Fibroblast of peridontal ligament (primary cell): ENCODE data around the gene MAGEA10.
"Not testable (repeated sequence)": the region's sequence is repeated elsewhere in the genome, so short reads cannot be mapped to it uniquely, and the experiment has no call there.

Source experiments
- DNase-seq: peaks from one replicate; pipeline ENCODE4 v3.0.0-alpha.2; 2010; ENCODE audit errors: extremely low read depth

Gene MAGEA10

DNA sequence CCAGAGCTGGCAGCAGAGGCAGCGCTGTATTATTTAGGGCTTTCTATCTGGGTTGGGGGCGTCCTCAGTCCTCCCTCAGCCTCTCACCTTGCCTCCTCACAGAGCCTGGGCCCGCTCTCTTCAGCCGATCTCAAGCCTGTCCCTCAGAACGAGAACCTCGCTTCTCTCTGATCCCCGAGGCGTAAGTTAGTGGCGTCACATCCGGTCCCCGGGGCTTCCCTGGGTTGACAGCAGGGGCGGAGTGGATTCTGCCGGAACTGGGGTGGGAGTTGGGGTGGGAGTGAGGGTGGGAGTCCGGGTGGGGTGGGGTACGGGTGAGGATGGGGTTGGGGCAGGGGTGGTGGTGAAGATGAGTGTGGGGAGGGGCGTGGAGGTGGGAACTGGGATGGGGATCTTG is at the start of gene MAGEA10:
Gene MAGEA10, minus strand, starts transcription at position 190 of the 397 bp plus-strand sequence. CDS start 2,957 bp downstream, outside the sequence.
- no peak for DNase-seq

GRCh38 chrX:152177497-152178269 is 39.3 kb upstream of the MAGEA10 start:
- no peak for DNase-seq

DNA sequence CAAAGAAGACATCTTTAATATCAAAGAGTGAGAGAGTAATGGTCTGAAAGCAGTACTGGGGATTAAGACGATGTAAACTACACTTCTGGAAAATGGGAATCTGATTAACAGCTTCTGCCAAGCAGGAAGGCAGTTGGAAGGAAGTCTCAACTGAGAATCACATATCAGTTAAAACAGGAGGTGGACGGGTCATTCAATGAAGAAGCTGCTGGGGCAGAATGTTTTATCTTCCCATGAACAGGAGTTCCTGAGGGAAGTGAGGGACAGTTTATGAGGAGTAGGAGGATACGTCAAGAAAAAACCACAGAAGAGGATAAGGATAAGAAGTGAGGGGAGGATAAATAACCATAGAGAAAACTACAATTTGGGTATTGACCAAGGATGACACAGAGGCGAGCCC is 38.7 kb upstream of the MAGEA10 start:
- DNase-seq, result no peak

GRCh38 chrX:152175892-152176291 is 37.5 kb upstream of the MAGEA10 start:
- DNase-seq, result not testable (repeated sequence)

DNA sequence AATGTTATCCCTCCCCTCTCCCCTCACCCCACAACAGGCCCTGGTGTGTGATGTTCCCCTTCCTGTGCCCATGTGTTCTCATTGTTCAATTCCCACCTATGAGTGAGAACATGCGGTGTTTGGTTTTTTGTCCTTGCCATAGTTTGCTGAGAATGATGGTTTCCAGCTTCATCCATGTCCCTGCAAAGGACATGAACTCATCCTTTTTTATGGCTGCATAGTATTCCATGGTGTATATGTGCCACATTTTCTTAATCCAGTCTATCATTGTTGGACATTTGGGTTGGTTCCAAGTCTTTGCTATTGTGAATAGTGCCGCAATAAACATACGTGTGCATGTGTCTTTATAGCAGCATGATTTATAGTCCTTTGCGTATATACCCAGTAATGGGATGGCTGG is 35.5 kb upstream of the MAGEA10 start:
- not testable (repeated sequence) for DNase-seq

- no peak for DNase-seq
Measured at GRCh38 chrX:152170621-152171020, 32.2 kb upstream of the MAGEA10 start.

DNA sequence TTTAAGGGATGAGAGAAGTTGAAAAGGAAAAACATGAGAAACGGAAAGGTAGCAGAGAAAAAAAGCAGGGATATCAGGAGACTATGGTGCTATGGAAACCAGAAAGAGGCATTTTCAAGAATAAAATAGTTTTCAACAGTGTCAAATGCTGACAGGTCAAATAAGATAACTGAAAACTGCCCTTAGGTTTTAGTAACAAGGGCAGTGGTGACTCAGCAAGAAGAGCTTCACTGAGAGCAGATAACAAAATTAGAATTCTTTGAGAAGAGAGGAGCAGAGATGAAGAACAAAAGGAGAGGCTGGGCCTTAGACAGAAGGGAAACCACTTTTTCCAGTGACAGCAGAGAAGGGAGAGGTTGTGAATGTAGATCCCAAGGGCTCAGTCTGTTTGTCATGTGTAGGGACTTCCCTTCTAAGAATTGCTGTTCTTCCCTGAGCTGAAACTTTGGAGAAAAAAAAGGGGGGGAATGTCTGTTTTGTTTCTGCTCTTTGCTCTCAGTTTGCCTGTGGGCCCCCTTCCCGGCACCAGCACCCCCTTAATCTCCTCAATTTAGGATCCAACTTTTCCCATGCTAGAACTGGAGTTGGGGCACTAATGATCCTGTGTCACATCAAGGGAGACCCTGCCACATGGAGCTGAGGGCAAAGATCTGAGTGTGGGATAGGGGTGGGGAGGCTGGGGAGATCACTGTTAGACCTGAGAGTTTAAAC is 26.8 kb upstream of the MAGEA10 start:
- no peak for DNase-seq

GRCh38 chrX:152157042-152157441 is 18.7 kb upstream of the MAGEA10 start:
- no peak for DNase-seq

DNA sequence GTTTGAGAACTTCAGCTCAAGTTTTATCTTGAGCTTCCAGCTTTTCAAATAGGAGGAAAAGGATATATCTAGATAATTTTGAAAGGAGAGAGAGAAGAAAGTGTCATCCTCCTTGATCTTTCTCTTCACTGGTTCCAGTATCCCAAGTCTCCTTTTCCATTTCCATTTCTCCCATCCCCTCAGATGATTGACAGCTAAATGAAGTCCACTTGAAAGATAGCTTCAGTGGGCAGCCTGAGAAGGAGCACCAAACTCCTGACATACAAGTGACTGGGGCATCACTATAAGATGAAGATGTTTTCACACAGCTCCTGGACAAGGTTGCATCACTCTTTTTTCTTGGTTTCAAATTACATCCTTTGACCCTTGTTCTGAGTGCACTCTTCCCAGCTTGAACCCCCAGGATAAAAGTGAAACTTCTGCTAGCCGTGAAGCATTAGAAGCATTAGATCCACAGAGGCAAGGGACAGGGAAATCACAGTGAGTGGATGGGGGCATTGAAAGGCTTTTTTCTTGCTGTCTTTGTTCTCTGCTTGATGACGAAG is 17.5 kb upstream of the MAGEA10 start:
- DNase-seq, result no peak

DNA sequence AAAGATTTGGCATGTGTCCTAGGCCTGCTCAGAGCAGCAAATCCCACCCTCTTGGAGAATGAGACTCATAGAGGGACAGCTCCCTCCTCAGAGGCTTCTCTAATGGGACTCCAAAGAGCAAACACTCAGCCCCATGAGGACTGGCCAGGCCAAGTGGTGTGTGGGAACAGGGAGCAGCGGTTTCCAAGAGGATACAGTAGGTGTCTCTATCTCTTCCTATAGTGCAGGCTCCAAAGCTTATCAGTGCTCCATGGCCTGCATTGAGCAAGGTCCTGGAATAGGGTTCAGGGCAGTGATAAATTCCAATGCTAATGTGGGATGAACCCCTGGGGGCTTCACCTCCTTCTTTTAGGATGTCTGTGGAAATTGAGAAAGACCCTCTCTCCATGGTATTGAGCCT is 15.7 kb upstream of the MAGEA10 start:
- no peak for DNase-seq

GRCh38 chrX:152151256-152151655 is 12.9 kb upstream of the MAGEA10 start:
- DNase-seq, result no peak

DNA sequence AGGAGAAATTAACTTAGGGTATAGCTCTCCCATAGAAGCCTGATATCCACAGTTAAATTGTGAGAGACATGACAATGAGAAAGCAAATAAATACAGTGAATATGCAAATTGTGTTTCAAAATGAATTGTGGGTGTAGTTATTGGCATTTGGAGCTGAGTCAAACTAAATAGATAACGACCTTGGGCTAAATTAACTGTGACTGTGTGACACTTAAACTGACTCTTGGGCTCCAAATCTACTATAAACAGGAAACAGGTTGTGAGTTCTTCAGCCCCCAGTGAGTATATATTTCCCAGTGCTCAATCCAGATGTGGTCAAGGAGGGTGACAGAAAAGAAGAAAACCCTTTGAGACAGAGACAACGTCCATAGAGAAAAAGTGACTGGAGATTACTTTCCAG is 11.3 kb upstream of the MAGEA10 start:
- no peak for DNase-seq

DNA sequence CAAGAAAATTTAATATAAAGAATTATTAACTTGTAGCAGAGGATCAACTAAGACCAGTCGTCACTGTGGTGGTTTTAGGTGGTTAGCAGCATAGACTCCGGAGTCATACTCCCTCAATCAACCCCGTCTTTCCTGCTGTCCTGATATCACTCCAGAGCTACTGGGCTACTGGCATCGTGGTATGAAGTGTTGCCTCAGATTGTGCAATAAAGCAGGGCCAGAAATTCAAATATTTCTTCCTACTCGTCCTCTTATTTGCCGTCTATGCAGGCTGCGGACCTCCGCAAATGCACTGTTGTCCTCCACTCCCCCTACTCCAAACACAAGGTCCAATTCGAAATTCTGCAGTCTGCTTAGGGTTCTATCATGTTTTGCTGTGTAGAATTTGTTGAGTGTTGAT is 1.2 kb upstream of the MAGEA10 start:
- no peak for DNase-seq

DNA sequence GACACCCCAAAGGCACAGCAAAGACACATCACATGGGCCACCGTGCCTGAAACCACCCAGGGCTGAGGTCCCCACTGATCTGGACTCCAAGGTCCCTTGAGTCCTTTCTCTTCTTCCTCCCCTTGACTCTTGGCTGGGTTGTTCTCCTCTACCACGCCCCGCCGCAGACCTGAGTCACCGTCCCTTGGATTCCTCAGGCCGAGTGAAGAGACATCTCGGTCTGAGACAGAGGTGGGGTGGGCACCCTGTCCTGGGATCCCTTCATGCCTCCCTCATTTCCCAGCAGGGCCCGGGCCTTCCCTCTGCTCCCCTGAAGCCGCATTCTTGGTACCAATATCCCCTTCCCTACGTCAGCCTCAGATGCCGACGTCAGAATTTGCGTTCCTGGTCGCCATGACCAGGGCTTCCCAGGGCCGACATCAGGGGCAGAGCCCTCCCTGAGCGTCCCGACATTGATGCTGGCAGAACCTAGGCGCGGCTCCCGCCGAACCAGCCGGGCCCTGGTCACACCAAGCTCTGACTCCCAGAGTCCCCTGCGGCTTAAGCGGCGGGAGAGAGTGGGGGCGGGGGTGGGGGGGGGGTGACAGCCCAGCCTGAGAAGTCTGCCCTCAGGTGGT is 498 bp downstream of the MAGEA10 start:
- no peak for DNase-seq

- DNase-seq, result no peak
Measured at GRCh38 chrX:152136312-152136711, 2.1 kb downstream of the MAGEA10 start.

GRCh38 chrX:152131525-152131924 is 6.9 kb downstream of the MAGEA10 start:
- no peak for DNase-seq

- DNase-seq, result not testable (repeated sequence)
Measured at GRCh38 chrX:152129069-152129844, 9.1 kb downstream of the MAGEA10 start.

DNA sequence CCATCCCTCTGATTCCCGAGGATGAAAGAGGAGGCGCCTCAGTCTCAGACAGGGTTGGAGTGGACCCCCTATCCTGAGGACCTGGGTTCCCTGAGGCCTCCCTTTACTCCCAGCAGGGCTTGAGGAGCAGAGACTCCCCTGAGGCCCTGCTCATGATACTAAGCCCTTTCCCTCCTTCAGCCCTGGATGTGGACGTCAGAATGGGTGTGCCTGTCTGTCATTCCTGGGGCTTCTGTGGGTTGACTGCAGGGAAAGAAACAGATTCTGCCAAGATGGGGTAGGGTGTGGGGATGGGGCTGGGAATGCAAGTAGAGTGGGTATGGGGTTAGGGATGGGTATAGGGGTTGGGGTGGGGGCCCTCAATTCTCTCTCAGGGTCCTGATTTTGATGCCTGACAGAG is 21.1 kb downstream of the MAGEA10 start:
- DNase-seq, result no peak

DNA sequence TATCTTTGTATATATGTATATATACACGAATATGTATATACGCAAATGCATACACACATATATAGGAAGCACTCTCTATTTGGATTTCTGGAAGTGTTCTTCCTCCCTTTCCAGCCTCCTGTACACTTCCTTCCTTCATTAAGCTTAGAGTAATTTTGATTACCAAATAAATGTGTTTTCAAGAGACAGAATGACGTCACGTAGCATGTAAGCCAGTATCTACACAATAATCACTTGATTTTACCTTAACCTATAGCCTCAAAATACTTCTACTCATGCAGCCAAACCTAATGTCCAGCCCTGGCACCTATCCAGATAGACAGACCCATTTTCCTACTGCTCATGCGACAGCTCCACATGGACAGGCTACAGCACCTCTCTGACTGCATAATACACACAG is 29.9 kb downstream of the MAGEA10 start:
- DNase-seq, result no peak

GRCh38 chrX:152103866-152104265 is 34.5 kb downstream of the MAGEA10 start:
- DNase-seq, result no peak

- no peak for DNase-seq
Measured at GRCh38 chrX:152086141-152086540, 52.2 kb downstream of the MAGEA10 start.
